Measurements from ENCODE around the gene UGT1A10.

GRCh38 chr2:233611284-233611683 lies 25.0 kb upstream of the UGT1A10 start:
- TF ChIP-seq TAF1 (IDR thresholded peaks at IDR 0.05; ENCODE audit: borderline replicate concordance, low read depth, low read length) (no peak), BRCA1 (IDR thresholded peaks at IDR 0.05; ENCODE audit: low read depth, low read length) (no peak), ZSCAN29 (IDR thresholded peaks at IDR 0.05) (no peak), TARDBP (IDR thresholded peaks at IDR 0.05; ENCODE audit: borderline replicate concordance) (no peak), EZH2 (IDR thresholded peaks at IDR 0.05; ENCODE audit: borderline replicate concordance, control insufficient read depth, low read depth, low read length) (no peak), REST (IDR thresholded peaks at IDR 0.05; ENCODE audit: low read depth, low read length) (no peak), CREB1 (IDR thresholded peaks at IDR 0.05; ENCODE audit: low read depth) (no peak)

Data from GM12878 (cell line).